Stimulated activated CD4-positive, alpha-beta T cell treated with anti-CD3 and anti-CD28 coated beads, Interleukin-4, amount 100 ng/mL, for 4 hours (primary cell): Measurements from ENCODE around the gene MARVELD1.

Experiments used
- DNase-seq, 2 experiments: peaks; one replicate each; pipeline ENCODE4 v3.0.0-alpha.2; 2020

MARVELD1 gene

DNA sequence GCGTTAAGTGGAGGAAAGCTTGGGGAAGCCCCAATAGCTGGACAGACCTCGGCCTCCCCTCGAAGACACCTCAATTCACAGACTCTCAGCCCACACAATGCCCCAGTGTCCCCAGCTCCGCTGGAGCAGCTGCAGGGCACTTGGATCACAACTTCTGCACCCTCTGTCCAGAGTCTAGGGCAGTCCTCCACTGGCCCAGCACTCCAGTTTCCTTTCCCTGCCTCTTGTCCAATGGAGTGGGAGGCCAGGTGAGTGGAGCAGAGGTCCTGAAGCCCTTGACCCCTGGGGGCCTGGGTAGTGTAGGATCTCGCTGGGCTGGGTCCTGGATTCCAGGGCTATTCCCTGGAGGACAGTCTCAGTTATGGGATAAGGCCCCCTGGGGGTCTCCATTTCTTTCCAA lies 46.4 kb downstream of the MARVELD1 start:
- no peak for DNase-seq

DNA sequence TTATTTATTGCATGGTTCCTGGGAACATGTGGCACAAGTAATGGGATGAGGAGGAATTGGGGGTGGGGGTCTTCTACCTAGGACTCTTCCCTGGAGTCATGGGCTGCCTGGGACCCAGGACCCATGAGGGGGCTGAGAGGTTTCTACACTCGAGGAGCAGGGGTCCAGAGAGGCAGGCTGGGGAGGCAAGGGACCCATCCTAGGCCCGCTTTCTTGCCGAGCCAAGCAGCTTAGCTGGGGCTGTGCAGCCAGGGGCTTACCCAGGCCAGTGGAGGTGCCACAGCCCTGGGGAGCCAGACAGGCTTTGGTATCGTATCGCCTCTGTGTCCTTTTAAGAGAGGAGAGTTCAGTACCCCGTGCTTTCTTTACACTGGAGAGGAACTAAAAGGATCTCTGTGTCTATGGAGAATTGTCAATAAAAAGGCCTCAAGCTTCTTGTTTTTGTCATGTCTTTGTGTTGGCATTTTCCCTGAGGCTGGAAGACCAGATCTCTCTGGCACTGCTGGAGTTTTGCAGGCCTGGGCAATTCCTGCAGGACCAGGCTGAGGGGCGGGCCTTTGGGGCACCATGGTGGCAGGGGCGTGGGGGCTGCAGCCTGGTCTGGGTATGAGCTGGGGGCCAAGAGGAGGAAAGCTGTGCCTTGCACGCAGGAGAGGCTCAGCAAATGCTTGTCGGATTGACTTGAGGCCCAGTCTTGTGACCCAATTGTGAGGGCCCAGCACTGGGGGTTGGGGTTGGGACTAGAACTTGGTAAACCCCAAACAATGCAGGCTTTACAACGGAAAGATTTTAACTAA lies 47.1 kb downstream of the MARVELD1 start:
- no peak for DNase-seq

DNA sequence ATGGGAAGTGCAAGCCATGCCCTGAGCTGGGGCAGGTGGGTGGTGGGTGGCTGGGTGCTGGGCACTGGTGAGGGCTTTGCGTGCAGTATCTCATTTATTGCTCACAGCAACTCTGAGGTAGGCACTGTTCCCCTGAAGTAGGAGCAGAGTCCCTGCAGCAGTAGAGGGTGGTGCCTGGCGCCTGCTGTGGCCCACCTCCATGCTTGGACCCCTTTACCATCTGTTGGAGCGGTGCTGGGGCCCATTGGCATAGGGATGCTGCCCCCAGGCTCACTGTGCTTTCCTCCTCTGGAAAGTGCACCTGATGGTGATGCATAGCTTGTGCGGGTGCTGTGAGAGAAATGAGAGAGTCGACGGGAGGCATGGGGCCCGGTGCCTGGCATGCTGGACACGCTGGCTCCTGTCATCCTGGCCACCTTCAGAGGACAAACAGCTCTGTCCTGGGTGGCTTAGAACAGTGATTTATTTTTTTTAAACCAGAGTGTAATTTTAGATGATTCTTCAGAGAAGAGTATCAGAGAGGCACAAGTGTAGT lies 47.9 kb downstream of the MARVELD1 start:
- DNase-seq, result no peak

DNA sequence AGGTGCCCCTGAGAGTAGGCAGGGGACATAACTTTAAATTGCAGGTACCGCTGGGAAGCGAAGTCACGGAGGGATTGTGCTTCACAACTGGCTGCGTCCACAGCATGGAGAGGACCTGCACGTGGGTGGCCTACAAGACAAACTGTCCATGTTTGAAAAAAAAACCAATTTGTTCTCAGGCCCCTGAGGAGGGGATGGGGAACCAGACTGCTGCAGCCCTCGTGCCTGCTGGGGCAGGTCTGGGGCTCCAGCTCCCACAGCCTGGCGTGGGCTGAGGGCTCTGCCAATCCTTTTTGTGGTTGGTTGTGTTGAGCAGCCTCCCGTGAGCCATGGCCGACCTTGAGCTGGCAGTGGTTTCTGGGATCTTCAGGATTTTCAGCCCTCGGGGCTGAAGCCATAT lies 48.5 kb downstream of the MARVELD1 start:
- no peak for DNase-seq

DNA sequence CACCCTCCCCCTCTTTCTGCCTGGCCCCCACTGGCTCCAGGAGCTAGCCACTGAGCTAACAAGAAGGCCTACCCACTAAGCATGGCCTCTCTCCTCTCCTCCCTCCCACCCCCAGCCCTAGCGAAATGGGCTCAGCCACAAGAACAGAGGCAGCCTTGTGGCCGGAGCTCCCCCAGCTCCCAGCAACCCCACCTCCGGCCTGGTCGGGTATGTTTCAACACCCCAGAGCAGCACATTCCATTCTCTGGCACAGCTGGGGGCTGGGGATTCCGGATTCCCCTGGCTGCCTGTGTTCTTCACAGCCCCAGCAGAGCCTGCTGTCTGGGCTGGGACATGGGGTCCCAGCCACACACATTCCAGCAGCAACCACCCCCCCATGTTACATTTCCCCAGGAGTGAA lies 49.3 kb downstream of the MARVELD1 start:
- DNase-seq, result no peak

DNA sequence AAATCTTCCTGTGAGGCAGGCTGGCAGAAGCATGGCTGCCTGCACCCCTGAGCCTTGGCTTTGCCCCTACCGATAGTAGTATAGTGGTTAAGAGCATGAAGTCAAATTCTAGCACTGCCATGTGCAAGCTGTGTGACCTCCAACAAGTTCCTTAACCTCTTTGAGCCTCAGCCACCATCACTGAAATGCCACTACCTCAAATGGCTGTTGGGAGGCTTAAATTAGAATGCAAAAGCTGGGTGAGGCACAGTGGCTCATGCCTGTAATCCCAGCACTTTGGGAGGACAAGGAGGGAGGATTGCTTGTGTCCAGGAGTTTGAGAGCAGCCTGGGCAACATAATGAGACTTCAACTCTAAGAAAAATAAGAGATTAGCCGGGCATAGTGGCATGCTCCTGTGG lies 49.9 kb downstream of the MARVELD1 start:
- no peak for DNase-seq

DNA sequence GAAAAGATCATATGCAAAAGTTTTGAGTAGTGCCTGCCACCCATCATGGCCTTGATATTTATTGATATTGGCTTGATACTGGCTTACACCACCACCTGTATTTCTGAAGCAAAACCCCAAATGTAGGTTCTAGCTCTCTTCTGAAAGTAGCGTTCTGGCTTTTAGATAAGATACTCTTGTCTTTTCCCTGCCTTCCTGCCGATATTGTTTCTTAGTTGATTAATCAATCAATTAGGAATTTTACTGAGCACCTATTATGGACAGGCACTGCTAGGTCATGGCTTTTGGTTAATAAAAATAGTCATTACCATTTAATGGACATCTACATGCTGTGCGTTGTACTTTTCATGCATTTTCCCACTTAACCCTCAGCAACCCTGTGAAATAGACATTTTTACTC lies 50.4 kb downstream of the MARVELD1 start:
- DNase-seq, result no peak

DNA sequence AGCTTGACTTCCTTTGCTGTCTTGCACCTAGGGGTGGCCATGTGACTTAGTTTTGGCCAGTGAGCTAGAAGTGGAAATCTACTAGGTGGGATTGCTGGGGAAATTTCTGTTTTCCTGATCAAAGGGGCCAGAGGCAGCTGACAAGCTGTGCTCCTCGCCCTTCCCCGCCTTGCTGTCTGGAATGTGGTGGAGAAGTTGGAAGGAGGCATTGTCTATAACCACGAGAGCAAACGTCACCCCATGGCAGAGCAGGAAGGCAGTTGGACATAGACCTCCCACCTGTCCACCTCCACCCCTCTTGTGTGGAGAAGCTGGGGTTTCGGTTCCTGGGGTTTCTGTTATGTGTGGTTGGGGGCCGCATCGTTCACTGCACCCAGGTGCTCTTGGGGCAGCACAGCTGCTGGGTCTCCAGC lies 51.0 kb downstream of the MARVELD1 start:
- DNase-seq, result no peak

DNA sequence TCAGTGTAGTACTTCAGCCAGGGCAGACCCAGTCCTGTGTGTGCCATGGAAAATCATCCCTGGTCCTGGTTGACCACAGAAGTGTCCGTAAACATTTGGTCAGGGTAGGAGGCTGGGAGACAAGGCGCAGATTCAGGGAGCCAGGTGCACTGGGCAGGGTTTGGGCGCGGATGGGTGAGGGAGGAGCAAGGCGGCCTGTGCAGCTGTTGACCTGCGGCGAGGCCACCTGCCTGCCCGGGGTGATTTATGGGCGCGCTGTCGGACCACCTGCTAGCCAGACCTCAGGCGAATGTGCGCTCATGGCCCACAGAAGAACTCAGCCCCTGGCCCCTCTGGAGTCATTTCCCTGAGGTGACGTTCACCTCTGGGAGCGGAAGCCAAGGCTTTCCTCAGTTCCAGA lies 51.7 kb downstream of the MARVELD1 start:
- no peak for DNase-seq

DNA sequence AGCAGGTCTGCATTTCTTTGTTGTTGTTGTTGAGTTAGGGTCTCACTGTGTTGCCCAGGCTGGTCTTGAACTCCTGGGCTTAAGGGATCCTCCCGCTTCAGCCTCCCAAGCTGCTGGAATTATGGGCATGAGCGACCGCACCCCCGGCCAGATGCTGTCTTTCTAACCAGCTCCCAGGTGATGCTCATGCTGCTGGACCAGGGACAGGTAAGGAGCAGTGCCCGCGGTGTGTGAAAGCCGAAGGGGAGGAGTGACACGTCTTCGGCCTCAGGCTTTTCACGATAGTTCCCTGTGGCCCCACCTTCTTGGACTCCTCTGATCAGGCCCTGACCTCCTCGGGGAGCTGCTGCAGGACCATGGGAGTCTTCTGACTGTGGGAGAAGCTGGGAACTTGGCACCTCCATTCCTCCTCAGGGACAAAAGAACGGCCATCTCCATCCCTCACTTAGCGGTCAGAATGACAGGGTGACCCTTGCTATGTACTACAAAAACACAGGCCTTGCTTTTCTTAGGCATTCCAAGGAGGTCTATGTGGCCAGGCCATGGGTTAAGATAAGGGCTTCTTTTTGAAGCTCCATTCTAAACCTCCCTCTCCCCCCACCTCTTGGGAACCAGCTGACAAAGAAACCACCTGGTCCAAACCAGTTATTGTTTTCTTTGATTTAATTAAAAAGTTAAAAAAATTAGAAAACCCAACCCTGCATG lies 52.7 kb downstream of the MARVELD1 start:
- no peak for DNase-seq

DNA sequence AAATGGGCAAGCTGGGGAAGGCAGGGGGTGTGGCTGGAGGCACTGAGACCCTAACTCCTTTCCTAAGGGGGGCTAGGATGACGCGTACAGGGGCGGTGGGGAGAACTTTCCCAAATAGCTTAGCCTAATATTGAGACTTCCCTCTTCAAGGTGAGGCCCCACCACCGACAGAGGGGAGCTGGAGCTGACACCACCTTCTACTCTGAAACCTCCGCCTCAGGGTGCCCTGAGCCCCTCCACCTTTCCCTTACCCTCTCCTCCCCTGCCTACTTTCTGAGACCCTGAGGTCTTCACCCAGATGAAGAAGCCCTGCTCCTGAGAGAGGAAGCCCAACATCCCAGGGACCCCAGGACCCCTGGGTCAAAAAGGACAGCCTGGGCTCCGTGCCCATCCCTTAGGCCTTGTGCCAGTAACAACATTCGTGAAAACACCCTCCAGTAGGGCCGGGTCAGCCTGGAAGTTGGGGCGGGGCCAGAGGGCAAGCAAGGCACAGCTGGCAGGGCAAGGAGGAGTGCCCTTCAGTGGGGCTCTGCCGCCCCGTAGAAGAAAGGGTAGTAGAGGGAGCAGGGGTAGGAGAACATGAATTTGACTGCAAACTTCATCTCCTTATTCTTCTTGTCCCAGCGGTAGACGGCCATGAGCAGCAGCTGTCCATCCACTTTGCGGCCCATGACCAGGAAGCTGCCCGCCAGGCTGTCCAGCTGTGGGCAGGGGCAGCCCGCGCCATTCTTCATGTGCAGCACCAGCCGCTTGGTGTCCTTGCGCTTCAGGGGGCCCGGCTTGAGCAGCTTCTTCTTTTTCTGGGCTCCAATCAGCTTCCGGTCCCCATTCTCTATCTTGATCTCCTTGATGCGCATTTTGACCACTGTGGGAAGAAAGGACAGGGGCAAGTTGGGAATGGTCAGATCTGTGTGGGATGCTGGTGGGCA lies 53.7 kb downstream of the MARVELD1 start:
- no peak for DNase-seq
